SJSA1 (cell line): ENCODE results near the gene CCDC68. TPM values are rescaled to one million over a fixed set of nuclear protein-coding genes. Genes with fewer than 3 reads are reported as not detected.
A peak's percentile ranks its signal among the peaks of the same experiment; 100 is the strongest.
"Not testable (repeated sequence)": the region's sequence is repeated elsewhere in the genome, so short reads cannot be mapped to it uniquely, and the experiment has no call there.

ENCODE experiments used
- DNase-seq, 2 experiments: peaks; one replicate each; pipeline ENCODE4 v3.0.0-alpha.2; 2015 to 2020; ENCODE audit warnings: low spot score in 2 of 2, low read depth in 1 of 2
- H3K27ac ChIP-seq: fragments of 250-450 bp; sonication (Bioruptor Pico); 2 replicates; pipeline ENCODE4 v1.5.1; 2020; ENCODE audit warnings: mild to moderate bottlenecking, moderate library complexity
- H3K27me3 ChIP-seq: fragments of 250-450 bp; sonication (Bioruptor Pico); replicated peaks from 2 replicates; pipeline ENCODE4 v1.5.1; 2020; ENCODE audit warnings: mild to moderate bottlenecking, moderate library complexity
- H3K36me3 ChIP-seq: fragments of 250-450 bp; sonication (Bioruptor Pico); 2 replicates; pipeline ENCODE4 v1.5.1; 2020; ENCODE audit warnings: mild to moderate bottlenecking
- H3K4me1 ChIP-seq: fragments of 250-450 bp; sonication (Bioruptor Pico); replicated peaks from 2 replicates; pipeline ENCODE4 v1.6.1; 2021; ENCODE audit warnings: mild to moderate bottlenecking
- H3K4me3 ChIP-seq: fragments of 250-450 bp; sonication (Bioruptor Pico); 2 replicates; pipeline ENCODE4 v1.5.1; 2020; ENCODE audit warnings: mild to moderate bottlenecking
- H3K9me3 ChIP-seq: fragments of 250-450 bp; sonication (Bioruptor Pico); replicated peaks from 2 replicates; pipeline ENCODE4 v1.5.1; 2020; ENCODE audit warnings: mild to moderate bottlenecking
- total RNA-seq: library from RNA; depleted of rRNA; stranded (reverse); fragments of >200 nt; shearing (Covaris generic); gene quantifications from 2 replicates; pipeline ENCODE4 v1.2.3, GENCODE V29; 2014

Gene CCDC68
- total RNA-seq, 1 experiment from 2014 or later = 0.03 TPM

GRCh38 chr18:54981076-54981475, 21.8 kb upstream of the CCDC68 start:
- H3K27ac ChIP-seq = no peak overlapping the region
- H3K9me3 ChIP-seq = no peaks in the 10 kb centered on the region; the same call in none of the 2 replicates
- H3K4me1 ChIP-seq = peaks cover 3% of the 10 kb centered on the region
- DNase-seq = no peak
- H3K27me3 ChIP-seq = no peaks in the 10 kb centered on the region; the same call in 1 of the 2 replicates
- H3K36me3 ChIP-seq = no peaks in the 10 kb centered on the region
- H3K4me3 ChIP-seq = no peak overlapping the region

- peaks cover 12% of the 10 kb centered on the region for H3K4me1 ChIP-seq
- H3K27ac ChIP-seq = peak overlapping the region; percentile 13; the same call in 1 of the 2 replicates
- H3K27me3 ChIP-seq = no peaks in the 10 kb centered on the region
- DNase-seq = no peak
- H3K9me3 ChIP-seq = no peaks in the 10 kb centered on the region; the same call in none of the 2 replicates
- no peak overlapping the region for H3K4me3 ChIP-seq
- no peaks in the 10 kb centered on the region for H3K36me3 ChIP-seq
These were observed 16.3 kb upstream of the CCDC68 start for GRCh38 chr18:54975598-54975997.

- DNase-seq = no peak
- H3K27ac ChIP-seq = no peak overlapping the region
These were observed 13.8 kb upstream of the CCDC68 start for GRCh38 chr18:54973046-54973445.

GRCh38 chr18:54968807-54969206, 9.5 kb upstream of the CCDC68 start:
- peaks cover 8% of the 10 kb centered on the region for H3K36me3 ChIP-seq
- no peak for DNase-seq
- no peaks in the 10 kb centered on the region for H3K27me3 ChIP-seq
- peak overlapping the region; percentile 99 for H3K27ac ChIP-seq
- H3K4me1 ChIP-seq = peaks cover 45% of the 10 kb centered on the region
- no peak overlapping the region for H3K4me3 ChIP-seq
- peaks cover 4% of the 10 kb centered on the region for H3K9me3 ChIP-seq

More at GRCh38 chr18:54973046-54973445, 13.8 kb upstream of the CCDC68 start:
- peaks cover 8% of the 10 kb centered on the region for H3K36me3 ChIP-seq
- H3K9me3 ChIP-seq = peaks cover 4% of the 10 kb centered on the region
- no peak overlapping the region for H3K4me3 ChIP-seq
- H3K4me1 ChIP-seq = peaks cover 32% of the 10 kb centered on the region
- no peaks in the 10 kb centered on the region for H3K27me3 ChIP-seq

GRCh38 chr18:54968237-54968636, 9.0 kb upstream of the CCDC68 start:
- not testable (repeated sequence) for H3K36me3 ChIP-seq, H3K4me3 ChIP-seq, H3K9me3 ChIP-seq, H3K27me3 ChIP-seq
- H3K4me1 ChIP-seq = peaks cover 45% of the 10 kb centered on the region
- peak; percentile 88 to 93 for DNase-seq
- peak overlapping the region; percentile 99 for H3K27ac ChIP-seq

- Histone ChIP-seq H3K4me3 (no peak overlapping the region), H3K27me3 (no peaks in the 10 kb centered on the region), H3K4me1 (peaks cover 45% of the 10 kb centered on the region), H3K36me3 (peaks cover 8% of the 10 kb centered on the region), H3K9me3 (peaks cover 4% of the 10 kb centered on the region), H3K27ac (peak overlapping the region; percentile 99)
- no peak for DNase-seq
These were observed 8.5 kb upstream of the CCDC68 start for GRCh38 chr18:54967786-54968185.

GRCh38 chr18:54964741-54965140, 5.5 kb upstream of the CCDC68 start:
- Histone ChIP-seq H3K4me3 (no peak overlapping the region), H3K9me3 (peaks cover 4% of the 10 kb centered on the region), H3K36me3 (peaks cover 8% of the 10 kb centered on the region), H3K27me3 (no peaks in the 10 kb centered on the region), H3K27ac (peak overlapping the region; percentile 3; the same call in 1 of the 2 replicates), H3K4me1 (peaks cover 49% of the 10 kb centered on the region)
- no peak for DNase-seq

GRCh38 chr18:54962919-54963645, 3.8 kb upstream of the CCDC68 start:
- Histone ChIP-seq H3K4me3 (no peak overlapping the region), H3K27me3 (no peaks in the 10 kb centered on the region), H3K36me3 (no peaks in the 10 kb centered on the region), H3K27ac (no peak overlapping the region), H3K9me3 (no peaks in the 10 kb centered on the region; the same call in 1 of the 2 replicates), H3K4me1 (peaks cover 35% of the 10 kb centered on the region)
- DNase-seq = no peak

- Histone ChIP-seq H3K27me3 (no peaks in the 10 kb centered on the region), H3K4me1 (peaks cover 26% of the 10 kb centered on the region), H3K9me3 (no peaks in the 10 kb centered on the region), H3K36me3 (no peaks in the 10 kb centered on the region), H3K27ac (no peak overlapping the region), H3K4me3 (no peak overlapping the region)
- DNase-seq = no peak
These were observed 2.6 kb upstream of the CCDC68 start for GRCh38 chr18:54961868-54962267.

GRCh38 chr18:54961016-54961423, 1.8 kb upstream of the CCDC68 start:
- no peak overlapping the region for H3K4me3 ChIP-seq
- peak in 1 of 2 experiments; percentile 42 for DNase-seq
- H3K9me3 ChIP-seq = no peaks in the 10 kb centered on the region
- H3K27me3 ChIP-seq = no peaks in the 10 kb centered on the region
- peak overlapping the region; percentile 36; the same call in 1 of the 2 replicates for H3K27ac ChIP-seq
- no peaks in the 10 kb centered on the region for H3K36me3 ChIP-seq
- peaks cover 21% of the 10 kb centered on the region for H3K4me1 ChIP-seq

- no peaks in the 10 kb centered on the region for H3K36me3 ChIP-seq
- peaks cover 21% of the 10 kb centered on the region for H3K4me1 ChIP-seq
- H3K4me3 ChIP-seq = no peak overlapping the region
- DNase-seq = no peak
- no peaks in the 10 kb centered on the region for H3K9me3 ChIP-seq
- H3K27ac ChIP-seq = peak overlapping the region; percentile 36
- H3K27me3 ChIP-seq = no peaks in the 10 kb centered on the region
These were observed 936 bp upstream of the CCDC68 start for GRCh38 chr18:54960197-54960596.

- Histone ChIP-seq H3K9me3 (no peaks in the 10 kb centered on the region), H3K27me3 (no peaks in the 10 kb centered on the region), H3K36me3 (no peaks in the 10 kb centered on the region), H3K4me3 (no peak overlapping the region), H3K27ac (no peak overlapping the region), H3K4me1 (peaks cover 13% of the 10 kb centered on the region)
- no peak for DNase-seq
These were observed 1.3 kb downstream of the CCDC68 start for GRCh38 chr18:54957996-54958395.

- H3K9me3 ChIP-seq = no peaks in the 10 kb centered on the region
- no peak overlapping the region for H3K27ac ChIP-seq
- no peaks in the 10 kb centered on the region for H3K27me3 ChIP-seq
- DNase-seq = no peak
- peaks cover 13% of the 10 kb centered on the region for H3K4me1 ChIP-seq
- H3K36me3 ChIP-seq = no peaks in the 10 kb centered on the region
- no peak overlapping the region for H3K4me3 ChIP-seq
These were observed 1.9 kb downstream of the CCDC68 start for GRCh38 chr18:54957296-54957832.

- H3K4me3 ChIP-seq = no peak overlapping the region
- no peaks in the 10 kb centered on the region for H3K27me3 ChIP-seq
- peaks cover 11% of the 10 kb centered on the region for H3K4me1 ChIP-seq
- H3K36me3 ChIP-seq = no peaks in the 10 kb centered on the region
- H3K9me3 ChIP-seq = no peaks in the 10 kb centered on the region
- DNase-seq = no peak
- H3K27ac ChIP-seq = no peak overlapping the region
These were observed 2.8 kb downstream of the CCDC68 start for GRCh38 chr18:54956506-54956905.
